UCSD-AML1 (cell line): ENCODE results near the gene TUBB6.
A peak's percentile ranks its signal among the peaks of the same experiment; 100 is the strongest.

Experiments used
- DNase-seq: peaks from one replicate; lab custom pipeline; 2025; ENCODE audit not compliant: unreplicated experiment; lab: John Stamatoyannopoulos, UW

The TUBB6 gene

GRCh38 chr18:12313530-12314245, 5.6 kb downstream of the TUBB6 start:
- no peak for DNase-seq

- DNase-seq, result no peak
Measured at GRCh38 chr18:12314591-12315305, 6.7 kb downstream of the TUBB6 start.

GRCh38 chr18:12315490-12315889, 7.4 kb downstream of the TUBB6 start:
- no peak for DNase-seq

- DNase-seq, result no peak
Measured at GRCh38 chr18:12315911-12316310, 7.9 kb downstream of the TUBB6 start.

GRCh38 chr18:12317664-12318333, 9.8 kb downstream of the TUBB6 start:
- no peak for DNase-seq

- DNase-seq, result no peak
Measured at GRCh38 chr18:12318334-12318697, 10.3 kb downstream of the TUBB6 start.

GRCh38 chr18:12318857-12319256, 10.8 kb downstream of the TUBB6 start:
- DNase-seq, result no peak

- DNase-seq, result no peak
Measured at GRCh38 chr18:12321333-12321732, 13.3 kb downstream of the TUBB6 start.

- no peak for DNase-seq
Measured at GRCh38 chr18:12324991-12325725, 17.1 kb downstream of the TUBB6 start.

- no peak for DNase-seq
Measured at GRCh38 chr18:12325726-12326245, 17.7 kb downstream of the TUBB6 start.

- no peak for DNase-seq
Measured at GRCh38 chr18:12326711-12327460, 18.8 kb downstream of the TUBB6 start.

GRCh38 chr18:12327510-12328178, 19.6 kb downstream of the TUBB6 start:
- DNase-seq, result peak; percentile 77

- DNase-seq, result no peak
Measured at GRCh38 chr18:12328179-12328823, 20.3 kb downstream of the TUBB6 start.

- DNase-seq, result no peak
Measured at GRCh38 chr18:12329125-12329698, 21.2 kb downstream of the TUBB6 start.

GRCh38 chr18:12330766-12331165, 22.7 kb downstream of the TUBB6 start:
- DNase-seq, result no peak

- DNase-seq, result no peak
Measured at GRCh38 chr18:12333506-12334290, 25.7 kb downstream of the TUBB6 start.

- DNase-seq, result no peak
Measured at GRCh38 chr18:12334366-12334808, 26.3 kb downstream of the TUBB6 start.

- no peak for DNase-seq
Measured at GRCh38 chr18:12334863-12335262, 26.8 kb downstream of the TUBB6 start.
